Parathyroid adenoma (tissue), 2 donors: ENCODE data around the gene PDIA2.

Experiments used
- H2AFZ ChIP-seq: fragments of 300-600 bp; sonication (generic); one replicate; pipeline ENCODE4 v1.7.0; 2017; ENCODE audit warnings: antibody characterized with exemption, mild to moderate bottlenecking
- H3K27ac ChIP-seq: fragments of 300-600 bp; sonication (generic); one replicate; pipeline ENCODE4 v1.7.0; 2017
- H3K27me3 ChIP-seq: fragments of 300-600 bp; sonication (generic); one replicate; pipeline ENCODE4 v1.7.0; 2017; ENCODE audit warnings: low read length; ENCODE audit not compliant: control insufficient read depth, insufficient read depth
- H3K36me3 ChIP-seq: fragments of 300-600 bp; sonication (generic); one replicate; pipeline ENCODE4 v1.7.0; 2017; ENCODE audit warnings: low read length; ENCODE audit not compliant: control insufficient read depth, insufficient read depth
- H3K4me1 ChIP-seq: fragments of 300-600 bp; sonication (generic); one replicate; pipeline ENCODE4 v1.7.0; 2017; ENCODE audit warnings: control low read depth
- H3K4me2 ChIP-seq: fragments of 300-600 bp; sonication (generic); one replicate; pipeline ENCODE4 v1.7.0; 2017; ENCODE audit warnings: low read length
- H3K4me3 ChIP-seq: fragments of 300-600 bp; sonication (generic); one replicate; pipeline ENCODE4 v1.7.0; 2017; ENCODE audit warnings: low read depth, low read length
- H3K79me2 ChIP-seq: fragments of 300-600 bp; sonication (generic); one replicate; pipeline ENCODE4 v1.7.0; 2017; ENCODE audit warnings: control low read depth
- H3K9ac ChIP-seq: fragments of 300-600 bp; sonication (generic); one replicate; pipeline ENCODE4 v1.7.0; 2017; ENCODE audit warnings: mild to moderate bottlenecking
- H3K9me3 ChIP-seq: fragments of 300-600 bp; sonication (generic); one replicate; pipeline ENCODE4 v1.7.0; 2017; ENCODE audit warnings: low read length; ENCODE audit not compliant: control insufficient read depth
- TF ChIP-seq, protein P1 (sequence below): fragments of 300-600 bp; sonication (generic); IDR thresholded peaks from one replicate; pipeline ENCODE4 v1.7.0; 2017; ENCODE audit warnings: antibody characterized with exemption, mild to moderate bottlenecking
- donor health status: primary hyperparathyroidism.

Gene PDIA2

DNA sequence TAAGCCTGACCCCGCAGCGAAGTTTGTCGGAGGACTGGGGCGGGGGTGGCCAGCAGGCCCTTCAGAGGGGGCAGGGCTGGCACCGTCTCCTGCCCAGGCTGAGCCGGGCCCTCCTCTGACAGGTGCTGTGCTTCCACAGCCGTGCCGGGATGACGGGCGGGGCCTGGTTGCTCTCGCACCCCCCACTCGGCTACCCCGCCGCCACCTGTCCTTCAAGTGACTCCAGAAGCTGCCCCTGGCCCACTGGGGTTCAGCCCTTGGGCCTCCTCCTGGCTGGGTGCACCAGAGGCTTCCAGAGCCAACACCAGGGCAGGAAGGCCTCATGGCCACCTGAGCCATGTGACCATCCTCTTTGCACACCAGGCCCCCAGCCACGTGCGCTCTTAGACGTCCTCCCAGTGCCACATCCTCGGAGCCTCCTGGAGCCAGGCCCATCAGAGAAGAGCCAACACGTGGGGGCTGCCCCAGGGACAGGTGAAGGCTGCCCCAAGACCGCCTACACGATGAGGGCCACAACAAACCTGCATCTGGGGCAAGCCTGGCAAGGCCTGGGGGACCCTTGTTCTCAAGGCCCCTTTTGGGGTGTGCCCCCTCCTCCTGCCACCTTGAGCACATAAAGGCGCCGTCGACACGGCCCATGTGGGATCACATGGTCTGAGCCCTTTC, 7.2 kb downstream of the PDIA2 start:
- H3K27me3 ChIP-seq = no peaks in the 10 kb centered on the region
- H3K4me2 ChIP-seq = no peak overlapping the region
- no peak overlapping the region for H2AFZ ChIP-seq
- H3K79me2 ChIP-seq = no peaks in the 10 kb centered on the region
- H3K36me3 ChIP-seq = no peaks in the 10 kb centered on the region
- H3K4me1 ChIP-seq = no peaks in the 10 kb centered on the region
- H3K4me3 ChIP-seq = no peak overlapping the region
- no peak overlapping the region for H3K9ac ChIP-seq
- no peaks in the 10 kb centered on the region for H3K9me3 ChIP-seq
- TF ChIP-seq, protein P1, sequence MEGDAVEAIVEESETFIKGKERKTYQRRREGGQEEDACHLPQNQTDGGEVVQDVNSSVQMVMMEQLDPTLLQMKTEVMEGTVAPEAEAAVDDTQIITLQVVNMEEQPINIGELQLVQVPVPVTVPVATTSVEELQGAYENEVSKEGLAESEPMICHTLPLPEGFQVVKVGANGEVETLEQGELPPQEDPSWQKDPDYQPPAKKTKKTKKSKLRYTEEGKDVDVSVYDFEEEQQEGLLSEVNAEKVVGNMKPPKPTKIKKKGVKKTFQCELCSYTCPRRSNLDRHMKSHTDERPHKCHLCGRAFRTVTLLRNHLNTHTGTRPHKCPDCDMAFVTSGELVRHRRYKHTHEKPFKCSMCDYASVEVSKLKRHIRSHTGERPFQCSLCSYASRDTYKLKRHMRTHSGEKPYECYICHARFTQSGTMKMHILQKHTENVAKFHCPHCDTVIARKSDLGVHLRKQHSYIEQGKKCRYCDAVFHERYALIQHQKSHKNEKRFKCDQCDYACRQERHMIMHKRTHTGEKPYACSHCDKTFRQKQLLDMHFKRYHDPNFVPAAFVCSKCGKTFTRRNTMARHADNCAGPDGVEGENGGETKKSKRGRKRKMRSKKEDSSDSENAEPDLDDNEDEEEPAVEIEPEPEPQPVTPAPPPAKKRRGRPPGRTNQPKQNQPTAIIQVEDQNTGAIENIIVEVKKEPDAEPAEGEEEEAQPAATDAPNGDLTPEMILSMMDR = no peak
- H3K27ac ChIP-seq = no peak overlapping the region

DNA sequence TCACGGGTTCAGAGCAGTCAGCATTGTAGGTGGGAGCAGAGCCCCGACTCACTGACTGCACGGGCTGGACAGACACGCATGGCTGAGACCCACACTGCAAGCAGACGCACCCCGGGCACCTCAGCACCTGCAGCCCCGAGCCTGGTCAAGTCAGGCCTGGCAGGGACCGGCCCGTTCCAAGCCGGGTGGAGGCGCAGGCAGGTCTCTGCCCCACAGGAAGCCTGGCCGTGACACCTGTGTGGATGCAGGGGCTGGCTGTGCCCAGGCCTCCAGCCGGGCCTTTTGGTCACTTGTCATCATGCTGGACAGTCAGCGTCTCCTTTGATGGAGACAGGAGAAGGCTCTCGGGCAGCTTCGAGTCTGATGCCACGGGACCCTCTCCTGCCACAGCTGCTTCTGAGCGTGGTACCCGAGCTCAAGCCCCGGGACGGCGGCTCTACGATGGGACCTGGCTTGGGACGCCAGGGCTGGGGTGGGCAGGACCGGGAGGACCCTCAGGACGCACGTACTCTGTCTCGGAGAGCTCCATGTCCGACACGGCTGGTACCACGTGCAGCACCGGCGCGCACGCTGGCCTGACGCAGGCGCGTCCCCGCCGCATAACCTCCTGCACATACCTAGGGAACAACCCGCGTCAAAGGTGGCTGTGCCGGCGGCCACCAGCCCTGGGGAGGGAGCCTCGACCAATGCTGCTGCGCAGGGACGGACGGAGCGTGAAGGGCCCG, 7.9 kb downstream of the PDIA2 start:
- no peak overlapping the region for H2AFZ ChIP-seq
- H3K4me2 ChIP-seq = no peak overlapping the region
- H3K79me2 ChIP-seq = no peaks in the 10 kb centered on the region
- no peak overlapping the region for H3K27ac ChIP-seq
- TF ChIP-seq, protein P1 = no peak
- H3K36me3 ChIP-seq = no peaks in the 10 kb centered on the region
- H3K4me1 ChIP-seq = no peaks in the 10 kb centered on the region
- H3K9ac ChIP-seq = no peak overlapping the region
- H3K9me3 ChIP-seq = no peaks in the 10 kb centered on the region
- H3K4me3 ChIP-seq = no peak overlapping the region
- H3K27me3 ChIP-seq = no peaks in the 10 kb centered on the region

DNA sequence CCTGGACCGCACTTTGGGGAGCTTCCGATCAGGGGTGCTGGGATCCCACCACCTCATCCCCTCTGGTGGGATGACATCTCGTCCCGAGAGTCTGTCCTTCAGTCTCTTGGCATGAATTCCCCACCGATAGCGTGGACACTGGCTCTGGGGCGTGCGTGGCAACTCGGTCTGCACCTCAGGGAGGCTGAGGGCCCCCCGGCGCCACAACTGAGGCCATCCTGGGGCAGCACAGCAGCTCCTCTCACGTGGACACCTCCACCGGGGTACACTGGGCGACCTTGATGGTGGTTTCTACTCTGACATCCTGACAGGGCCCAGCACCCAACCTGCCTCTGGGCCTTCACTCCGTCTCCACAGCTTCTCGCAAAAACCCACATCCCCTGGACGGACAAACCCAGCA, 8.6 kb downstream of the PDIA2 start:
- no peak overlapping the region for H3K9ac ChIP-seq
- no peaks in the 10 kb centered on the region for H3K36me3 ChIP-seq
- no peak overlapping the region for H3K4me2 ChIP-seq
- H3K4me1 ChIP-seq = no peaks in the 10 kb centered on the region
- no peak overlapping the region for H3K27ac ChIP-seq
- H3K27me3 ChIP-seq = no peaks in the 10 kb centered on the region
- H3K4me3 ChIP-seq = no peak overlapping the region
- TF ChIP-seq, protein P1 = no peak
- H3K9me3 ChIP-seq = no peaks in the 10 kb centered on the region
- no peaks in the 10 kb centered on the region for H3K79me2 ChIP-seq
- no peak overlapping the region for H2AFZ ChIP-seq

DNA sequence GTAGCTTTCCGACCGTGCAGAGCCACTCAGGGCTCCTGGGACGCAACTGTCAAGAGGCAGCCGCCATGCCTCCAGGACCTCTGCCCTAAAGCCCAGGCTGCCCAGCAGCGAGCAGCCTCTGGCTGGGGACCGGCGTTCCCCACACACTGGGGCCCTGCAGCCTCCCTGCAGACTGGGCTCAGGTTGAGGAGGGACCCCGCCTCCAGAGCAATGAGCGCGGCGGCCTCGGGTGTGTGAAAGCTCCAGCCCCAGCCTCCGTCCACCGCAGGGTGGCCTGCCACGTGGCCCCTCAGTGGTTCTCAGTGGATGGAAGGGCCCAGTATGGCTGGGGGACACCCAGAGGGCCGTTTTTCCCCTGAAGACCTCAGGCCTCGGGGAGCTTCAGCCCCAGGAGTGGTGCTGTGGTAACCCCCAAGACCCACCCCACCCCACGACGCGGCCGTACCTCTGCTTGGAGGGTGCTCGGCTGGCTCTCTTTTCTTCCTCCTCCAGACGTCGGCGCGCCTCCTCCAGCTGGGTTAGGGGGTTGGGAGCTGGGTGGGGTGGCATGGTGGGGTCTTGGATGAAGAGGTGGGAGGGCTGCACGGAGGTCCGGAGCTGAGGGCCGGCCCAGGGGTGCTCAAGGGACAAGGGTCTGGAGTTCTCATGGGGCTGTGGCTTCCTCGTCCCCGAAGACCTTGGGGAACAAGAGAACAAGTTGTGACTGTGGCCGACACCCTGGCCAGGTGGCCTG, 10.2 kb downstream of the PDIA2 start:
- H3K9ac ChIP-seq = no peak overlapping the region
- H3K79me2 ChIP-seq = no peaks in the 10 kb centered on the region
- no peak overlapping the region for H3K4me2 ChIP-seq
- H3K4me3 ChIP-seq = no peak overlapping the region
- H3K9me3 ChIP-seq = no peaks in the 10 kb centered on the region
- no peak overlapping the region for H2AFZ ChIP-seq
- H3K36me3 ChIP-seq = no peaks in the 10 kb centered on the region
- H3K27ac ChIP-seq = no peak overlapping the region
- H3K27me3 ChIP-seq = no peaks in the 10 kb centered on the region
- TF ChIP-seq, protein P1 = no peak
- H3K4me1 ChIP-seq = no peaks in the 10 kb centered on the region
